GM21367 (cell line): Measurements from ENCODE around the gene PGGT1B.

ENCODE experiments used
- ATAC-seq: cut with Tn5 transposase; IDR thresholded peaks from one replicate; pipeline ENCODE4 v1.9.1; 2021; ENCODE audit not compliant: unreplicated experiment

The PGGT1B gene

GRCh38 chr5:115181757-115182156 lies 80.9 kb downstream of the PGGT1B start:
- no peak for ATAC-seq

- ATAC-seq = peak; percentile 52
These were observed 82.4 kb downstream of the PGGT1B start for GRCh38 chr5:115180165-115180709.

- peak; percentile 30 for ATAC-seq
These were observed 83.1 kb downstream of the PGGT1B start for GRCh38 chr5:115179394-115180164.

GRCh38 chr5:115179030-115179393 lies 83.7 kb downstream of the PGGT1B start:
- ATAC-seq = no peak

- ATAC-seq = no peak
These were observed 91.7 kb downstream of the PGGT1B start for GRCh38 chr5:115170929-115171510.

GRCh38 chr5:115170134-115170928 lies 92.3 kb downstream of the PGGT1B start:
- ATAC-seq = peak; percentile 40

GRCh38 chr5:115169487-115170133 lies 93.1 kb downstream of the PGGT1B start, which contains the start of gene TRIM36:
TRIM36 (minus strand) TSS chr5:115169908; CDS start chr5:115169634, 274 bp downstream.
- peak; percentile 98 for ATAC-seq

GRCh38 chr5:115168829-115169486 lies 93.7 kb downstream of the PGGT1B start:
- no peak for ATAC-seq

GRCh38 chr5:115166744-115167393 lies 95.8 kb downstream of the PGGT1B start:
- no peak for ATAC-seq

GRCh38 chr5:115165790-115166189 lies 96.9 kb downstream of the PGGT1B start:
- ATAC-seq = no peak

GRCh38 chr5:115160975-115161475 lies 101.7 kb downstream of the PGGT1B start:
- ATAC-seq = no peak
